Loucy (cell line): ENCODE measurements around the gene VWA8.

Source experiments
- H2AFZ ChIP-seq: fragments of 200-600 bp; sonication (generic); 2 replicates; pipeline ENCODE4 v1.6.0; 2016; ENCODE audit warnings: antibody characterized with exemption, mild to moderate bottlenecking, low read length, moderate library complexity
- H3F3A ChIP-seq: fragments of 200-600 bp; 2 replicates; pipeline ENCODE4 v1.6.0; 2016; ENCODE audit warnings: antibody characterized with exemption, low read depth, mild to moderate bottlenecking
- H3K27me3 ChIP-seq: fragments of 200-600 bp; sonication (generic); 2 replicates; pipeline ENCODE4 v1.6.1; 2014; ENCODE audit warnings: low read length, mild to moderate bottlenecking; ENCODE audit not compliant: insufficient read depth, poor library complexity, severe bottlenecking
- H3K36me3 ChIP-seq: fragments of 200-600 bp; sonication (generic); 2 replicates; pipeline ENCODE4 v1.6.1; 2016; ENCODE audit warnings: low read length; ENCODE audit not compliant: insufficient read depth
- H3K4me1 ChIP-seq: fragments of 200-600 bp; sonication (generic); 2 replicates; pipeline ENCODE4 v1.5.1; 2014; ENCODE audit warnings: low read length, mild to moderate bottlenecking; ENCODE audit not compliant: insufficient read depth, poor library complexity, severe bottlenecking
- H3K4me2 ChIP-seq: fragments of 200-600 bp; sonication (generic); 2 replicates; pipeline ENCODE4 v1.6.0; 2014; ENCODE audit warnings: antibody characterized with exemption, low read length, low read depth, mild to moderate bottlenecking; ENCODE audit not compliant: poor library complexity, severe bottlenecking
- H3K4me3 ChIP-seq: fragments of 200-600 bp; sonication (generic); 2 replicates; pipeline ENCODE4 v1.5.1; 2014; ENCODE audit warnings: low read length, mild to moderate bottlenecking, mixed read lengths; ENCODE audit not compliant: poor library complexity, severe bottlenecking
- H3K79me2 ChIP-seq: fragments of 200-600 bp; sonication (generic); 2 replicates; pipeline ENCODE4 v1.6.1; 2014; ENCODE audit warnings: low read length; ENCODE audit not compliant: insufficient read depth
- H3K9ac ChIP-seq: fragments of 200-600 bp; sonication (generic); 2 replicates; pipeline ENCODE4 v1.6.0; 2014; ENCODE audit warnings: mild to moderate bottlenecking, low read depth, low read length, moderate library complexity; ENCODE audit not compliant: poor library complexity, severe bottlenecking
- H3K9me2 ChIP-seq: fragments of 200-600 bp; sonication (generic); replicated peaks from 2 replicates; pipeline ENCODE4 v1.6.1; 2016; ENCODE audit warnings: low read depth, low read length, mixed read lengths
- H3K9me3 ChIP-seq: fragments of 200-600 bp; sonication (generic); 2 replicates; pipeline ENCODE4 v1.6.1; 2014; ENCODE audit warnings: mild to moderate bottlenecking, antibody characterized with exemption, low read length, low read depth; ENCODE audit not compliant: insufficient read depth
- H4K20me1 ChIP-seq: fragments of 200-600 bp; sonication (generic); 2 replicates; pipeline ENCODE4 v1.6.0; 2014; ENCODE audit warnings: antibody characterized with exemption, low read length, mild to moderate bottlenecking; ENCODE audit not compliant: insufficient read depth, poor library complexity, severe bottlenecking
- CTCF ChIP-seq: fragments of 200-600 bp; sonication (generic); conservative IDR thresholded peaks from 2 replicates; pipeline ENCODE4 v1.5.1; 2014; ENCODE audit warnings: mild to moderate bottlenecking, antibody characterized with exemption, low read length
- EZH2phosphoT487 ChIP-seq: fragments of 200-600 bp; IDR thresholded peaks from 2 replicates; pipeline ENCODE4 v1.6.1; 2018; ENCODE audit warnings: antibody characterized with exemption, mild to moderate bottlenecking, moderate library complexity, borderline replicate concordance

VWA8 gene

GRCh38 chr13:41813426-41813825 is 147.5 kb downstream of the VWA8 start:
- Histone ChIP-seq H3K9me3 (no peaks in the 10 kb centered on the region), H3K9me2 (no peaks in the 10 kb centered on the region), H3K4me1 (peaks cover 9% of the 10 kb centered on the region), H4K20me1 (no peaks in the 10 kb centered on the region), H3K4me2 (no peak overlapping the region), H3K27me3 (no peaks in the 10 kb centered on the region), H3F3A (no peaks in the 10 kb centered on the region), H3K4me3 (no peak overlapping the region), H3K79me2 (no peaks in the 10 kb centered on the region), H3K9ac (no peak overlapping the region), H2AFZ (no peak overlapping the region), H3K36me3 (peaks cover 33% of the 10 kb centered on the region)
- no peak for TF ChIP-seq CTCF
- no peak for TF ChIP-seq EZH2phosphoT487

GRCh38 chr13:41812851-41813250 is 148.1 kb downstream of the VWA8 start:
- Histone ChIP-seq H3F3A (no peaks in the 10 kb centered on the region), H3K9me2 (no peaks in the 10 kb centered on the region), H3K36me3 (peaks cover 33% of the 10 kb centered on the region), H3K9ac (no peak overlapping the region), H3K79me2 (no peaks in the 10 kb centered on the region), H2AFZ (no peak overlapping the region), H3K9me3 (no peaks in the 10 kb centered on the region), H3K4me2 (no peak overlapping the region), H3K4me1 (peaks cover 9% of the 10 kb centered on the region), H3K4me3 (no peak overlapping the region), H3K27me3 (no peaks in the 10 kb centered on the region), H4K20me1 (no peaks in the 10 kb centered on the region)
- TF ChIP-seq CTCF (no peak), EZH2phosphoT487 (no peak)

GRCh38 chr13:41812237-41812636 is 148.7 kb downstream of the VWA8 start:
- Histone ChIP-seq H3K9ac (no peak overlapping the region), H3K9me2 (no peaks in the 10 kb centered on the region), H3F3A (no peaks in the 10 kb centered on the region), H4K20me1 (no peaks in the 10 kb centered on the region), H3K4me2 (no peak overlapping the region), H3K79me2 (no peaks in the 10 kb centered on the region), H3K36me3 (peaks cover 38% of the 10 kb centered on the region), H3K4me1 (peaks cover 9% of the 10 kb centered on the region), H2AFZ (no peak overlapping the region), H3K9me3 (no peaks in the 10 kb centered on the region), H3K27me3 (no peaks in the 10 kb centered on the region), H3K4me3 (no peak overlapping the region)
- no peak for TF ChIP-seq EZH2phosphoT487
- no peak for TF ChIP-seq CTCF
